ENCODE results near the gene IL34. TPM values are rescaled to one million over a fixed set of nuclear protein-coding genes. Genes with fewer than 3 reads are reported as not detected.

The IL34 gene
- total and polyA plus RNA-seq, 2 of the 13 experiments (the other 11 are each of a cell fraction or from before 2014, with no cell fraction given): 1.2 to 1.3 TPM

DNA sequence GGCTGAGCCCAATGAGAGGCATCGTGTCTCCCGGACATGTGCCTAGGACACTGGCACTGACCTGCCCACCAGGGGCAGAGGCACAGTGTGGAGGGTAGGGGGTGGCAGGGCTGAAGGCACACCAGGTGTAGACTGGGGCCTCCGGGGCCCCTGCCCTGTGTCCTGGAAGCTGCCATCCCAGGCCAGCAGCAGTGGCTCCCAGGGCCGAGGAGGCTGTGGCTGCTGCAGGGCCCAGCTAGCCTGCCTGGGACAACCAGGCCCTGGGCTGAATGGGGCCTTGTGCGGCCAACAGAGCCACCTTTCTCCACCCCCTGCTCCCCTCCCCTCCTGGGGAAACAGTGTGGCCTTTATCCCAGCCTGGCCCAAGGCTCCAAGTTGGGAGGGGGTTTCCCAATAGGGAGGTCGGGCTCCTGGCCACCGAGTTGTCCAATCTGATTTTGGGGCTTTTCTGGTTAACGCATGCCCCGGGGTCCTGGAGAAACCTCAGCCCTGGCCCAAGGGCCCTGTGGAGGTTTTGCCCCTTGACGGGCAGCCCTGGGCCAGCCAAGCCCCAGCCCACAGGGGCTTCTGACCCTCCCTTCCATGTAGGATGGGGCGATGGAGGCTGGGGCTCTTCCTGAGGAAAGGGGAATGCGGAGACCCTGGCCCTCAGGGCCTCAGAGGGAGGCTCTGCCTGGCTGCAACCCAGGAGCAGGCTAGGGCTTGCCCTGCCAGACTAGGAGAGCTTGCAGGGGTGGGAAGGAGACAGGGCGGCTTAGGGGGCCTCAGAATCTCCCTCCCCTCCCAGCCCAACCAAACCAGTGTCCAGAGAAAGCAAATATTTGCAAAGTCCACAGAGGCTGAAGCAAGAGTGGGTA, 35.3 kb downstream of the IL34 start (continued):
- TF ChIP-seq, protein P1, sequence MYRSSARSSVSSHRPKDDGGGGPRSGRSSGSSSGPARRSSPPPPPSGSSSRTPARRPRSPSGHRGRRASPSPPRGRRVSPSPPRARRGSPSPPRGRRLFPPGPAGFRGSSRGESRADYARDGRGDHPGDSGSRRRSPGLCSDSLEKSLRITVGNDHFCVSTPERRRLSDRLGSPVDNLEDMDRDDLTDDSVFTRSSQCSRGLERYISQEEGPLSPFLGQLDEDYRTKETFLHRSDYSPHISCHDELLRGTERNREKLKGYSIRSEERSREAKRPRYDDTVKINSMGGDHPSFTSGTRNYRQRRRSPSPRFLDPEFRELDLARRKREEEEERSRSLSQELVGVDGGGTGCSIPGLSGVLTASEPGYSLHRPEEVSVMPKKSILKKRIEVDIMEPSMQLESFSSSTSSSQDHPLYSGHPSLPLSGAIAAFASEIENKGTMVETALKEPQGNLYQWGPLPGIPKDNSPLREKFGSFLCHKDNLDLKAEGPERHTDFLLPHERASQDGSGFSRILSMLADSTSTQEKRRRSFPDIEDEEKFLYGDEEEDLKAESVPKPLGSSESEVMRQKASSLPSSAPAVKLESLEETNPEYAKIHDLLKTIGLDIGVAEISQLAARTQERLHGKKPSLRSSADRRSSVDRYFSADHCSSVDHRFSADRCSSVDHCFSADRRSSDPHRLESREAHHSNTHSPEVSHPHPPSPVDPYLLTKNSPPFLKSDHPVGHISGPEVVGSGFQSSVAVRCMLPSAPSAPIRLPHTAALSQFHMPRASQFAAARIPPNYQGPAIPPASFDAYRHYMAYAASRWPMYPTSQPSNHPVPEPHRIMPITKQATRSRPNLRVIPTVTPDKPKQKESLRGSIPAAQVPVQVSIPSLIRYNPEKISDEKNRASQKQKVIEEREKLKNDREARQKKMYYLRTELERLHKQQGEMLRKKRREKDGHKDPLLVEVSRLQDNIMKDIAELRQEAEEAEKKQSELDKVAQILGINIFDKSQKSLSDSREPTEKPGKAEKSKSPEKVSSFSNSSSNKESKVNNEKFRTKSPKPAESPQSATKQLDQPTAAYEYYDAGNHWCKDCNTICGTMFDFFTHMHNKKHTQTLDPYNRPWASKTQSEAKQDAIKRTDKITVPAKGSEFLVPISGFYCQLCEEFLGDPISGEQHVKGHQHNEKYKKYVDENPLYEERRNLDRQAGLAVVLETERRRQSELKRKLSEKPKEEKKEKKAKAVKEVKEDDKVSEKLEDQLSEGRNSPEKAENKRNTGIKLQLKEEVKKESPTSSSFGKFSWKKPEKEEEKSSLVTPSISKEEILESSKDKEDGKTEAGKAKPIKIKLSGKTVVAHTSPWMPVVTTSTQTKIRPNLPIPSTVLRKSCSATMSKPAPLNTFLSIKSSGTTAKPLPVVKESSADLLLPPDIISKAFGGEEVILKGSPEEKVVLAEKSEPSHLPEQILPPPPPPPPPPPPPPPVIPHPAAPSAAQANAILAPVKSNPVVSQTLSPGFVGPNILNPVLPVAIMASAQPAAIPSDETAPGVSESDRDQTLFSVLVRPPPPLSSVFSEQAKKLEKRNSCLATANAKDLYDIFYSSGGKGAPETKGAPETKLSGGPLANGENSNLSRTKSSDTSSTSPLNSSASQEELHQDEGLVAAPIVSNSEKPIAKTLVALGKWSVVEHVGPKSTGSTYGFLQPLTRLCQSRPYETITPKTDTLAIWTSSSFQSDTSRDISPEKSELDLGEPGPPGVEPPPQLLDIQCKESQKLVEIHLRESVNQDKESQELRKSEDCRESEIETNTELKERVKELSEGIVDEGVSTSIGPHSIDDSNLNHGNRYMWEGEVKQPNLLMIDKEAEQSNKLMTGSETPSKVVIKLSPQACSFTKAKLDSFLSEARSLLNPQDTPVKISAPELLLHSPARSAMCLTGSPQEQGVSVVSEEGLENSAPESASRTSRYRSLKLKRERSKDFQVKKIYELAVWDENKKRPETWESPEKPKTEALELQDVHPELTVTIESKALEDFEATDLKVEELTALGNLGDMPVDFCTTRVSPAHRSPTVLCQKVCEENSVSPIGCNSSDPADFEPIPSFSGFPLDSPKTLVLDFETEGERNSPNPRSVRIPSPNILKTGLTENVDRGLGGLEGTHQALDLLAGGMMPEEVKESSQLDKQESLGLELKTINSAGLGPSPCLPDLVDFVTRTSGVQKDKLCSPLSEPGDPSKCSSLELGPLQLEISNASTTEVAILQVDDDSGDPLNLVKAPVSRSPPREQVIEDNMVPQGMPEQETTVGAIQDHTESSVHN (CRISPR knock-in tag; IDR thresholded peaks at IDR 0.05): no peak; the same call in 1 of the 2 replicates
- peak; percentile 45 for TF ChIP-seq HMG20A (CRISPR knock-in tag; IDR thresholded peaks at IDR 0.05; ENCODE audit: borderline replicate concordance)
- TF ChIP-seq ZC3H4 (CRISPR knock-in tag; IDR thresholded peaks at IDR 0.05; ENCODE audit: borderline replicate concordance): no peak; the same call in none of the 2 replicates
- no peak for TF ChIP-seq MLLT10 (CRISPR knock-in tag; IDR thresholded peaks at IDR 0.05)
- no peak for TF ChIP-seq CEBPZ (IDR thresholded peaks at IDR 0.05; ENCODE audit: low read length)
- no peak for TF ChIP-seq GATA4 (IDR thresholded peaks at IDR 0.05; ENCODE audit: borderline replicate concordance, low read depth)
- TF ChIP-seq SATB2 (CRISPR knock-in tag; IDR thresholded peaks at IDR 0.05): no peak
- no peak for TF ChIP-seq NFYC (CRISPR knock-in tag; IDR thresholded peaks at IDR 0.05)
- TF ChIP-seq ZNF619 (CRISPR knock-in tag; IDR thresholded peaks at IDR 0.05): peak; percentile 85; the same call in 1 of the 2 replicates
- TF ChIP-seq SUZ12 (IDR thresholded peaks at IDR 0.05; ENCODE audit: low read depth, low read length): no peak
- TF ChIP-seq RFXANK (CRISPR knock-in tag; IDR thresholded peaks at IDR 0.05): peak; percentile 66; the same call in 1 of the 2 replicates
- no peak for TF ChIP-seq ZNF564 (CRISPR knock-in tag; IDR thresholded peaks at IDR 0.05)
- no peak; the same call in none of the 2 replicates for TF ChIP-seq MEIS1 (CRISPR knock-in tag; IDR thresholded peaks at IDR 0.05; ENCODE audit: borderline replicate concordance)
- TF ChIP-seq ZNF280B (CRISPR knock-in tag; IDR thresholded peaks at IDR 0.05; ENCODE audit: borderline replicate concordance): peak; percentile 70; the same call in 1 of the 2 replicates
- no peak for TF ChIP-seq ZNF713 (CRISPR knock-in tag; IDR thresholded peaks at IDR 0.05)
- TF ChIP-seq ZNF232 (CRISPR knock-in tag; IDR thresholded peaks at IDR 0.05; ENCODE audit: borderline replicate concordance): peak; percentile 71; the same call in 1 of the 2 replicates
